GDM1 (cell line): ENCODE data around the gene CHIA.

Source experiments
- DNase-seq: peaks from one replicate; lab custom pipeline; 2025; lab: John Stamatoyannopoulos, UW

CHIA gene

GRCh38 chr1:111366256-111366655 lies 75.6 kb downstream of the CHIA start:
- DNase-seq, result no peak

GRCh38 chr1:111369177-111369576 lies 78.5 kb downstream of the CHIA start:
- no peak for DNase-seq

GRCh38 chr1:111369645-111370044 lies 79.0 kb downstream of the CHIA start:
- no peak for DNase-seq
